HepG2 (cell line): Measurements from ENCODE around the gene FILIP1. TPM values are rescaled to one million over a fixed set of nuclear protein-coding genes. Genes with fewer than 3 reads are reported as not detected.
A peak's percentile ranks its signal among the peaks of the same experiment; 100 is the strongest.

Experiments used
- ATAC-seq: fragments of 200-7000 bp; cut with Tn5 transposase; 3 replicates; pipeline ENCODE4 v1.9.1; 2020; ENCODE audit warnings: mild to moderate bottlenecking, moderate library complexity
- BruUV-seq: library from RNA; stranded (reverse); fragments of 400-500 nt; replicated peaks from 2 replicates; lab custom pipeline; 2021; lab: Mats Ljungman, UMichigan
- CTCF ChIA-PET: fragments of 300-600 bp; formaldehyde crosslinking; extraction: SDS; loops from one replicate; lab custom pipeline; 2021; ENCODE audit warnings: low total read pairs, inconsistent platforms, low intra/inter-chr PET ratio; lab: Yijun Ruan, JAX
- POLR2A ChIA-PET: fragments of 350-600 bp; sonication (Branson Sonifier 250); formaldehyde crosslinking; loops from one replicate; lab custom pipeline; 2020; ENCODE audit warnings: antibody characterized with exemption, inconsistent platforms; lab: Yijun Ruan, JAX
- DNase-seq: peaks from one replicate; pipeline ENCODE4 v3.0.0-alpha.2; 2015; ENCODE audit warnings: low spot score
- FAIRE-seq: peaks from 3 replicates; lab custom pipeline; 2011; peaks lifted over from hg19 to GRCh38; lab: Jason Lieb, UNC
- H2AFZ ChIP-seq: one replicate; pipeline ENCODE4 v1.6.1; 2011; ENCODE audit warnings: low read length, inconsistent platforms
- H3K27ac ChIP-seq: fragments of 300-600 bp; 3 replicates; pipeline ENCODE4 v1.8.0; 2011; ENCODE audit warnings: mixed run types, mild to moderate bottlenecking, mixed read lengths, low read length, inconsistent platforms; ENCODE audit not compliant: insufficient read depth; ENCODE audit errors: extremely low read length
- H3K27me3 ChIP-seq, 2 experiments: fragments of 200-600 bp in 1 of 2; 2 replicates in 1 of 2; 3 replicates in 1 of 2; pipeline versions ENCODE4 v1.6.0 to v1.8.0; 2011; ENCODE audit warnings: low read length in 2 of 2, mild to moderate bottlenecking in 2 of 2, moderate library complexity in 2 of 2, inconsistent platforms in 1 of 2; ENCODE audit not compliant: insufficient read depth in 2 of 2, control insufficient read depth in 1 of 2
- H3K36me3 ChIP-seq, 2 experiments: fragments of 200-600 bp in 1 of 2; replicated peaks in 1 of 2; 2 replicates in 1 of 2; 3 replicates in 1 of 2; pipeline versions ENCODE4 v1.5.1 to v1.8.0; 2011; ENCODE audit warnings: low read length in 2 of 2, inconsistent platforms in 1 of 2; ENCODE audit not compliant: insufficient read depth in 2 of 2, control insufficient read depth in 1 of 2
- H3K4me1 ChIP-seq: 2 replicates; pipeline ENCODE4 v1.5.1; 2012; ENCODE audit warnings: low read length, inconsistent platforms; ENCODE audit not compliant: insufficient read depth
- H3K4me2 ChIP-seq: 2 replicates; pipeline ENCODE4 v1.6.0; 2011; ENCODE audit warnings: low read depth, low read length, inconsistent platforms
- H3K4me3 ChIP-seq, 3 experiments: fragments of 200-600 bp in 1 of 3; sonication (generic), shearing (Covaris generic) in 1 of 3; replicated peaks in 1 of 3; 2 replicates each; pipeline ENCODE4 v1.5.1; 2011 to 2016; ENCODE audit warnings: low read length in 3 of 3, inconsistent platforms in 2 of 3, low read depth in 2 of 3, mild to moderate bottlenecking in 2 of 3, control low read depth in 1 of 3, mixed read lengths in 1 of 3; ENCODE audit not compliant: insufficient read depth in 1 of 3
- H3K79me2 ChIP-seq: one replicate; pipeline ENCODE4 v1.6.1; 2011; ENCODE audit warnings: low read length, inconsistent platforms; ENCODE audit not compliant: insufficient read depth
- H3K9ac ChIP-seq: 2 replicates; pipeline ENCODE4 v1.6.0; 2011; ENCODE audit warnings: mild to moderate bottlenecking, low read depth, low read length, inconsistent platforms; ENCODE audit not compliant: insufficient read depth
- H3K9me3 ChIP-seq: 2 replicates; pipeline ENCODE4 v1.5.1; 2012; ENCODE audit warnings: mild to moderate bottlenecking, low read length
- H4K20me1 ChIP-seq: 2 replicates; pipeline ENCODE4 v1.6.0; 2011; ENCODE audit warnings: inconsistent platforms, mild to moderate bottlenecking, low read length, moderate library complexity; ENCODE audit not compliant: insufficient read depth
- CBFB ChIP-seq: sonication (generic); formaldehyde crosslinking; IDR thresholded peaks from 2 replicates; pipeline ENCODE4 v1.4.0; 2020; ENCODE audit warnings: missing genetic modification reagents
- CEBPB ChIP-seq: IDR thresholded peaks from 2 replicates; pipeline ENCODE4 v1.6.1; 2011; ENCODE audit warnings: low read depth, low read length, improper control_type of control experiment, borderline replicate concordance
- DNMT3B ChIP-seq: conservative IDR thresholded peaks from 2 replicates; pipeline ENCODE4 v1.6.1; 2016; ENCODE audit warnings: missing biosample characterization, control low read depth
- FOXM1 ChIP-seq: sonication (generic); formaldehyde crosslinking; IDR thresholded peaks from 2 replicates; pipeline ENCODE4 v1.5.0; 2020; ENCODE audit warnings: missing genetic modification reagents
- HNRNPLL ChIP-seq: fragments of 200-400 bp; formaldehyde crosslinking; IDR thresholded peaks from 2 replicates; pipeline ENCODE4 v1.6.1; 2017; ENCODE audit warnings: mild to moderate bottlenecking, low read depth, low read length; ENCODE audit not compliant: poor library complexity, severe bottlenecking
- ISX ChIP-seq: sonication (generic); formaldehyde crosslinking; conservative IDR thresholded peaks from 2 replicates; pipeline ENCODE4 v1.5.0; 2020; ENCODE audit warnings: missing genetic modification reagents
- MIXL1 ChIP-seq: IDR thresholded peaks from 2 replicates; pipeline ENCODE4 v1.6.1; 2016
- NFE2L2 ChIP-seq: fragments of 150-350 bp; IDR thresholded peaks from 2 replicates; pipeline ENCODE4 v1.6.1; 2014; ENCODE audit warnings: low read length
- NFYC ChIP-seq: IDR thresholded peaks from 2 replicates; pipeline ENCODE4 v1.6.1; 2016; ENCODE audit warnings: missing genetic modification reagents, missing compliant biosample characterization
- NR2F2 ChIP-seq: IDR thresholded peaks from 2 replicates; pipeline ENCODE4 v1.6.1; 2012; ENCODE audit warnings: low read depth, inconsistent platforms, borderline replicate concordance
- PCBP1 ChIP-seq: fragments of 200-400 bp; formaldehyde crosslinking; IDR thresholded peaks from 2 replicates; pipeline ENCODE4 v1.6.1; 2017; ENCODE audit warnings: mild to moderate bottlenecking, low read depth, low read length, borderline replicate concordance
- PLRG1 ChIP-seq: fragments of 450-650 bp; conservative IDR thresholded peaks from 2 replicates; pipeline ENCODE4 v1.6.1; 2016
- SRSF1 ChIP-seq: fragments of 200-400 bp; formaldehyde crosslinking; optimal IDR thresholded peaks from 2 replicates; pipeline ENCODE3; 2017; ENCODE audit warnings: mild to moderate bottlenecking, low read depth, low read length, moderate library complexity
- TOE1 ChIP-seq: sonication (generic); formaldehyde crosslinking; IDR thresholded peaks from 2 replicates; pipeline ENCODE4 v1.4.0; 2020; ENCODE audit warnings: mild to moderate bottlenecking, missing genetic modification reagents
- ZNF3 ChIP-seq: IDR thresholded peaks from 2 replicates; pipeline ENCODE4 v1.7.0; 2017; ENCODE audit warnings: inconsistent platforms
- ZNF337 ChIP-seq: sonication (generic); formaldehyde crosslinking; IDR thresholded peaks from 2 replicates; pipeline ENCODE4 v1.5.1; 2020; ENCODE audit warnings: missing genetic modification reagents, low read depth, mild to moderate bottlenecking, borderline replicate concordance
- ZNF557 ChIP-seq: sonication (generic); formaldehyde crosslinking; IDR thresholded peaks from 2 replicates; pipeline ENCODE4 v1.4.0; 2020; ENCODE audit warnings: missing genetic modification reagents
- WGBS: methylation state at CpG from one replicate; pipeline ENCODE4 v1.1.6; 2017; ENCODE audit warnings: low lambda C conversion rate; 5-methylcytosine and 5-hydroxymethylcytosine counted together
- in situ Hi-C: cut with HindIII; loops from 2 replicates; pipeline ENCODE4 v1.10.0; 2017; ENCODE audit warnings: low pct_unique_long_range_greater_than_20kb; ENCODE audit not compliant: extremely low pct_ligation_motif_present
- intact Hi-C: fragments of 100-400 bp; cut with micrococcal nuclease; formaldehyde crosslinking; loops from one replicate; pipeline ENCODE4 v1.10.0; 2022; ENCODE audit not compliant: unreplicated experiment
- polyA plus RNA-seq, 8 experiments: library from polyadenylated mRNA; depleted of rRNA in 3 of 8; stranded (reverse) in 7 of 8; unstranded in 1 of 8; fragments of >200 nt; fragmentation: Illumina TruSeq in 4 of 8; extraction: Trizol in 4 of 8; gene quantifications; 2 replicates each; pipeline versions ENCODE4 v1.2.1 to v1.2.3, GENCODE V29; 2011 to 2016; ENCODE audit warnings: low read depth in 4 of 8, missing spikeins in 1 of 8, mixed read lengths in 1 of 8; ENCODE audit not compliant: insufficient read depth in 1 of 8
- total RNA-seq, 5 experiments: library from RNA; depleted of rRNA; stranded (reverse); fragments of >200 nt; fragmentation: Illumina TruSeq; extraction: Trizol; gene quantifications; 2 replicates each; pipeline ENCODE4 v1.2.3, GENCODE V29; 2016; ENCODE audit warnings: low read depth in 1 of 5
- TF ChIP-seq, protein P1 (sequence below), 2 experiments: sonication (generic) in 1 of 2; formaldehyde crosslinking in 1 of 2; IDR thresholded peaks; 2 replicates each; pipeline versions ENCODE4 v1.5.1 to v1.6.1; 2011 to 2020; ENCODE audit warnings: borderline replicate concordance in 1 of 2, low read depth in 1 of 2, low read length in 1 of 2, mild to moderate bottlenecking in 1 of 2, missing genetic modification reagents in 1 of 2, moderate library complexity in 1 of 2
- TF ChIP-seq, protein P2 (sequence below): sonication (generic); formaldehyde crosslinking; IDR thresholded peaks from 2 replicates; pipeline ENCODE4 v1.5.0; 2020; ENCODE audit warnings: missing genetic modification reagents, mild to moderate bottlenecking, borderline replicate concordance

FILIP1 gene
- total and polyA plus RNA-seq, 2 of the 13 experiments (the other 11 are each of a cell fraction or from before 2014, with no cell fraction given): not detected

DNA sequence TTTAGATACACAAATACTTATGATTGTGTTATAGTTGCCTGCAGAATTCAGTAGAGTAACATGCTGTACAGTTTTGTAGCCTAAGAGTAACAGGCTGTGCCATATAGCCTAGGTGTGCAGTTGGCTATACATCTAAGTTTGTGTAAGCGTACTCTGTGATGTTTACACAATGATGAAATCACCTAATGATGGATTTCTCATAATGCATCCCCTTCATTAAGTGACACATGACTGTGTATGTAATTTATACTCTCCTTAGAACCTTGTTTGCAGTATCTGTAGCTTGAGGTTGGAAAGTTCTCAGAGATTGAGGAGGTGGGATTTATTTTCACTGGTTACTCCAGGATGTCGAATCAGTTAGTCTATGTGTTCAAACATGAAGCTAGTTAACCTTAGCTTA lies 142.0 kb downstream of the FILIP1 start:
- H3K4me3 ChIP-seq: no peak overlapping the region
- H3K9ac ChIP-seq: no peak overlapping the region
- H2AFZ ChIP-seq: no peak overlapping the region
- no peak overlapping the region for H3K4me2 ChIP-seq
- no peaks in the 10 kb centered on the region for H3K9me3 ChIP-seq
- DNase-seq (no peak), ATAC-seq (no peak), FAIRE-seq (no peak)
- POLR2A ChIA-PET: no interaction called here
- in situ Hi-C loops (no loop called here), intact Hi-C loops (no loop called here)
- H3K27ac ChIP-seq: no peak overlapping the region
- CTCF ChIA-PET: no interaction called here
- WGBS: 16% methylated on average over 2 of the region's 2 CpGs
- BruUV-seq: no TSS peak
- no peaks in the 10 kb centered on the region for H3K36me3 ChIP-seq
- H3K79me2 ChIP-seq: no peaks in the 10 kb centered on the region
- peaks cover 8% of the 10 kb centered on the region for H3K4me1 ChIP-seq
- TF ChIP-seq MIXL1 (no peak), HNRNPLL (no peak), NFYC (CRISPR knock-in tag) (no peak), CBFB (CRISPR knock-in tag) (no peak), DNMT3B (CRISPR knock-in tag) (no peak), ISX (CRISPR knock-in tag) (no peak), CEBPB (peak; percentile 19; the same call in 1 of the 2 replicates)
- H3K27me3 ChIP-seq: peaks cover 0 to 6% of the 10 kb centered on the region in 2 experiments; a peak in 1 of 5 replicates
- H4K20me1 ChIP-seq: no peaks in the 10 kb centered on the region

DNA sequence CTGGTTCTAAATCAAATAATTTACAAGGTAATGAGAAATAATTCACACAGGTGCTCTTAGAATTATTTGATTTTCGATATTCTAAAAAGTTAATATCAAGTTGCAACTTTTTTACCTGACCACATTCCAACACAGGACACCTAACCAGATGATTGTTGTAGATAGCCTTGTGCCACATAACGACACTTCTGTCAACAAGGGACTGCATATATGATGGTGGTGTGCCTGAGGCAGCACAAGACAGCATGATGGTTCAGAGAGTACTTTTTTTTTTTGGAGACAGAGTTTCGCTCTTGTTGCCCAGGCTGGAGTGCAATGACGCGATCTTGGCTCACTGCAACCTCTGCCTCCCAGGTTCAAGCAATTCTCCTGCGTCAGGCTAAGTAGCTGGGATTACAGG lies 142.8 kb downstream of the FILIP1 start:
- ATAC-seq (no peak), DNase-seq (no peak), FAIRE-seq (no peak)
- POLR2A ChIA-PET: no interaction called here
- Histone ChIP-seq H3K4me3 (no peak overlapping the region), H3K9ac (no peak overlapping the region), H3K36me3 (no peaks in the 10 kb centered on the region), H4K20me1 (no peaks in the 10 kb centered on the region), H2AFZ (no peak overlapping the region), H3K9me3 (no peaks in the 10 kb centered on the region), H3K4me1 (peaks cover 8% of the 10 kb centered on the region), H3K27me3 (peaks cover 0 to 6% of the 10 kb centered on the region in 2 experiments; a peak in 1 of 5 replicates), H3K27ac (no peak overlapping the region), H3K79me2 (no peaks in the 10 kb centered on the region), H3K4me2 (no peak overlapping the region)
- no TSS peak for BruUV-seq
- intact Hi-C loops (no loop called here), in situ Hi-C loops (no loop called here)
- WGBS: 6% methylated on average over 2 of the region's 6 CpGs
- CTCF ChIA-PET: no interaction called here
- no peak for TF ChIP-seq SRSF1
- TF ChIP-seq FOXM1: no peak
- TF ChIP-seq, protein P1, sequence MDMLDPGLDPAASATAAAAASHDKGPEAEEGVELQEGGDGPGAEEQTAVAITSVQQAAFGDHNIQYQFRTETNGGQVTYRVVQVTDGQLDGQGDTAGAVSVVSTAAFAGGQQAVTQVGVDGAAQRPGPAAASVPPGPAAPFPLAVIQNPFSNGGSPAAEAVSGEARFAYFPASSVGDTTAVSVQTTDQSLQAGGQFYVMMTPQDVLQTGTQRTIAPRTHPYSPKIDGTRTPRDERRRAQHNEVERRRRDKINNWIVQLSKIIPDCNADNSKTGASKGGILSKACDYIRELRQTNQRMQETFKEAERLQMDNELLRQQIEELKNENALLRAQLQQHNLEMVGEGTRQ (IDR thresholded peaks at IDR 0.05; ENCODE audit: low read depth, low read length): no peak
- TF ChIP-seq, protein P1 (CRISPR knock-in tag; IDR thresholded peaks at IDR 0.05; ENCODE audit: borderline replicate concordance): no peak
- TF ChIP-seq, protein P2, sequence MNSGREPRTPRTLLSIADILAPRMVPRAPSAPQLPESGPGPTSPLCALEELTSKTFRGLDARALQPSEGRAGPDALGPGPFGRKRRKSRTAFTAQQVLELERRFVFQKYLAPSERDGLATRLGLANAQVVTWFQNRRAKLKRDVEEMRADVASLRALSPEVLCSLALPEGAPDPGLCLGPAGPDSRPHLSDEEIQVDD (CRISPR knock-in tag): no peak
- no peak for TF ChIP-seq NFE2L2
- no peak for TF ChIP-seq NR2F2
- TF ChIP-seq PLRG1: no peak
- no peak for TF ChIP-seq ZNF557 (CRISPR knock-in tag)
- TF ChIP-seq ZNF337 (CRISPR knock-in tag): no peak
- no peak for TF ChIP-seq ZNF3 (CRISPR knock-in tag)
- no peak for TF ChIP-seq TOE1 (CRISPR knock-in tag)
- no peak for TF ChIP-seq PCBP1
